Mesendoderm (in vitro differentiated cells): ENCODE results near the gene ZBTB18.
A peak's percentile ranks its signal among the peaks of the same experiment; 100 is the strongest.

Source experiments
- DNase-seq: peaks from one replicate; pipeline ENCODE4 v3.0.0; 2013
- H2AK5ac ChIP-seq: 2 replicates; pipeline ENCODE4 v1.6.1; 2013; ENCODE audit warnings: low read length, inconsistent platforms
- H2BK120ac ChIP-seq: 2 replicates; pipeline ENCODE4 v1.6.1; 2013; ENCODE audit warnings: low read depth, mild to moderate bottlenecking, low read length, moderate library complexity, mixed read lengths
- H2BK15ac ChIP-seq: replicated peaks from 2 replicates; pipeline ENCODE4 v1.6.1; 2013; ENCODE audit warnings: low read depth, mild to moderate bottlenecking, moderate library complexity
- H2BK5ac ChIP-seq: 2 replicates; pipeline ENCODE4 v1.6.1; 2013; ENCODE audit warnings: low read length, inconsistent platforms
- H3K18ac ChIP-seq: 2 replicates; pipeline ENCODE4 v1.6.1; 2013; ENCODE audit warnings: mild to moderate bottlenecking, low read length, mixed read lengths
- H3K23ac ChIP-seq: one replicate; pipeline ENCODE4 v1.6.1; 2013; ENCODE audit warnings: low read length
- H3K27ac ChIP-seq: 2 replicates; pipeline ENCODE4 v1.5.1; 2013; ENCODE audit warnings: low read depth, mild to moderate bottlenecking, inconsistent platforms, low read length, moderate library complexity
- H3K27me3 ChIP-seq: 2 replicates; pipeline ENCODE4 v1.6.1; 2013; ENCODE audit warnings: low read length, control low read depth, mild to moderate bottlenecking, inconsistent platforms; ENCODE audit not compliant: insufficient read depth, poor library complexity
- H3K36me3 ChIP-seq: 2 replicates; pipeline ENCODE4 v1.6.1; 2013; ENCODE audit warnings: low read length, inconsistent platforms; ENCODE audit not compliant: control insufficient read depth, insufficient read depth
- H3K4ac ChIP-seq: one replicate; pipeline ENCODE4 v1.6.1; 2013; ENCODE audit warnings: low read depth, mild to moderate bottlenecking, low read length, moderate library complexity
- H3K4me1 ChIP-seq: 2 replicates; pipeline ENCODE4 v1.6.1; 2013; ENCODE audit warnings: low read depth, low read length, inconsistent platforms; ENCODE audit not compliant: control insufficient read depth
- H3K4me2 ChIP-seq: 2 replicates; pipeline ENCODE4 v1.6.1; 2013; ENCODE audit warnings: low read length
- H3K4me3 ChIP-seq: 2 replicates; pipeline ENCODE4 v1.5.1; 2013; ENCODE audit warnings: mild to moderate bottlenecking, low read length
- H3K56ac ChIP-seq: one replicate; pipeline ENCODE4 v1.6.1; 2013; ENCODE audit warnings: low read length
- H3K79me1 ChIP-seq: 2 replicates; pipeline ENCODE4 v1.6.1; 2013; ENCODE audit warnings: low read length, inconsistent platforms
- H3K79me2 ChIP-seq: 2 replicates; pipeline ENCODE4 v1.6.1; 2013; ENCODE audit warnings: mild to moderate bottlenecking, low read length; ENCODE audit not compliant: control insufficient read depth, insufficient read depth
- H3K9ac ChIP-seq: 2 replicates; pipeline ENCODE4 v1.6.1; 2013; ENCODE audit warnings: low read length, inconsistent platforms
- H4K5ac ChIP-seq: one replicate; pipeline ENCODE4 v1.6.1; 2013; ENCODE audit warnings: low read length
- H4K8ac ChIP-seq: one replicate; pipeline ENCODE4 v1.6.1; 2013; ENCODE audit warnings: low read depth, mild to moderate bottlenecking, control low read depth, low read length, moderate library complexity
- WGBS: extraction: QIAGEN DNeasy Blood & Tissue Kit; methylation state at CpG from one replicate; pipeline ENCODE4 v1.1.7; 2013; ENCODE audit warnings: low lambda C conversion rate, missing lambda C conversion rate; ENCODE audit not compliant: insufficient coverage; ENCODE audit errors: extremely low coverage; 5-methylcytosine and 5-hydroxymethylcytosine counted together

The ZBTB18 gene

GRCh38 chr1:244049162-244050013 is 1.7 kb upstream of the ZBTB18 start:
- peaks cover 7% of the 10 kb centered on the region for H3K79me1 ChIP-seq
- H3K56ac ChIP-seq = peak overlapping the region; percentile 89
- no peak overlapping the region for H2AK5ac ChIP-seq
- H4K8ac ChIP-seq = peak overlapping the region; percentile 56
- WGBS = no CpG with 5 or more reads among the region's 76 CpGs
- H3K18ac ChIP-seq = peak overlapping the region; percentile 100
- H3K4ac ChIP-seq = peak overlapping the region; percentile 99
- no peaks in the 10 kb centered on the region for H3K27me3 ChIP-seq
- peak; percentile 52 for DNase-seq
- H3K27ac ChIP-seq = no peak overlapping the region
- H3K79me2 ChIP-seq = peaks cover 29% of the 10 kb centered on the region
- H3K23ac ChIP-seq = peak overlapping the region; percentile 1
- H4K5ac ChIP-seq = no peak overlapping the region
- peak overlapping the region; percentile 97 for H2BK120ac ChIP-seq
- peak overlapping the region; percentile 52 for H3K4me2 ChIP-seq
- H3K36me3 ChIP-seq = no peaks in the 10 kb centered on the region
- H2BK5ac ChIP-seq = no peak overlapping the region
- peak overlapping the region; percentile 85 for H2BK15ac ChIP-seq
- H3K9ac ChIP-seq = peak overlapping the region; percentile 66
- peaks cover 4% of the 10 kb centered on the region for H3K4me1 ChIP-seq
- H3K4me3 ChIP-seq = peak overlapping the region; percentile 80

- no peak overlapping the region for H2AK5ac ChIP-seq
- H3K79me2 ChIP-seq = peaks cover 31% of the 10 kb centered on the region
- H2BK15ac ChIP-seq = no peak overlapping the region
- peak overlapping the region; percentile 80 for H3K4me3 ChIP-seq
- WGBS = no CpG with 5 or more reads among the region's 21 CpGs
- peak overlapping the region; percentile 52 for H3K4me2 ChIP-seq
- no peak overlapping the region for H3K4ac ChIP-seq
- peaks cover 11% of the 10 kb centered on the region for H3K79me1 ChIP-seq
- H3K9ac ChIP-seq = peak overlapping the region; percentile 66
- no peak overlapping the region for H4K5ac ChIP-seq
- H3K36me3 ChIP-seq = peaks cover 5% of the 10 kb centered on the region
- no peak overlapping the region for H3K27ac ChIP-seq
- peak; percentile 36 for DNase-seq
- H3K23ac ChIP-seq = peak overlapping the region; percentile 1
- H3K27me3 ChIP-seq = no peaks in the 10 kb centered on the region
- no peak overlapping the region for H2BK5ac ChIP-seq
- H4K8ac ChIP-seq = no peak overlapping the region
- no peak overlapping the region for H2BK120ac ChIP-seq
- H3K4me1 ChIP-seq = peaks cover 4% of the 10 kb centered on the region
- H3K56ac ChIP-seq = peak overlapping the region; percentile 89
- H3K18ac ChIP-seq = peak overlapping the region; percentile 100
Measured at GRCh38 chr1:244050014-244050834, 859 bp upstream of the ZBTB18 start.

GRCh38 chr1:244052016-244052727 is 1.1 kb downstream of the ZBTB18 start:
- H4K8ac ChIP-seq = no peak overlapping the region
- no peak overlapping the region for H3K18ac ChIP-seq
- H3K79me1 ChIP-seq = peaks cover 14% of the 10 kb centered on the region
- H2BK120ac ChIP-seq = no peak overlapping the region
- no peak overlapping the region for H2BK5ac ChIP-seq
- H3K23ac ChIP-seq = no peak overlapping the region
- H3K56ac ChIP-seq = no peak overlapping the region
- peaks cover 4% of the 10 kb centered on the region for H3K4me1 ChIP-seq
- H2AK5ac ChIP-seq = no peak overlapping the region
- no peak overlapping the region for H4K5ac ChIP-seq
- H3K4ac ChIP-seq = no peak overlapping the region
- H3K4me2 ChIP-seq = no peak overlapping the region
- H3K9ac ChIP-seq = no peak overlapping the region
- DNase-seq = peak; percentile 77
- H3K79me2 ChIP-seq = peaks cover 31% of the 10 kb centered on the region
- no peak overlapping the region for H3K4me3 ChIP-seq
- no peak overlapping the region for H3K27ac ChIP-seq
- peaks cover 5% of the 10 kb centered on the region for H3K36me3 ChIP-seq
- H2BK15ac ChIP-seq = no peak overlapping the region
- no peaks in the 10 kb centered on the region for H3K27me3 ChIP-seq
- WGBS = no CpG with 5 or more reads among the region's 5 CpGs

GRCh38 chr1:244052728-244053312 is 1.7 kb downstream of the ZBTB18 start:
- peaks cover 5% of the 10 kb centered on the region for H3K36me3 ChIP-seq
- H3K9ac ChIP-seq = no peak overlapping the region
- H3K27me3 ChIP-seq = no peaks in the 10 kb centered on the region
- no CpG with 5 or more reads among the region's 6 CpGs for whole genome bisulfite sequencing
- H2AK5ac ChIP-seq = no peak overlapping the region
- peaks cover 31% of the 10 kb centered on the region for H3K79me2 ChIP-seq
- no peak overlapping the region for H3K4me3 ChIP-seq
- no peak overlapping the region for H3K56ac ChIP-seq
- H2BK120ac ChIP-seq = no peak overlapping the region
- no peak overlapping the region for H3K27ac ChIP-seq
- no peak overlapping the region for H2BK15ac ChIP-seq
- no peak overlapping the region for H3K4me2 ChIP-seq
- H3K4ac ChIP-seq = no peak overlapping the region
- H2BK5ac ChIP-seq = no peak overlapping the region
- H3K18ac ChIP-seq = no peak overlapping the region
- no peak overlapping the region for H3K23ac ChIP-seq
- H4K5ac ChIP-seq = no peak overlapping the region
- peaks cover 14% of the 10 kb centered on the region for H3K79me1 ChIP-seq
- DNase-seq = no peak
- peaks cover 4% of the 10 kb centered on the region for H3K4me1 ChIP-seq
- H4K8ac ChIP-seq = no peak overlapping the region

GRCh38 chr1:244053831-244054230 is 2.7 kb downstream of the ZBTB18 start:
- no peak overlapping the region for H2BK120ac ChIP-seq

More at GRCh38 chr1:244053831-244054230, 2.7 kb downstream of the ZBTB18 start:
- no peak overlapping the region for H3K9ac ChIP-seq
- no peak overlapping the region for H3K18ac ChIP-seq
- H2BK5ac ChIP-seq = no peak overlapping the region
- no peak overlapping the region for H3K56ac ChIP-seq
- no peak overlapping the region for H3K4me2 ChIP-seq
- H4K8ac ChIP-seq = no peak overlapping the region
- no peak for DNase-seq
- H4K5ac ChIP-seq = no peak overlapping the region
- H3K36me3 ChIP-seq = peaks cover 5% of the 10 kb centered on the region
- no peak overlapping the region for H3K4ac ChIP-seq
- H3K27ac ChIP-seq = no peak overlapping the region
- no CpG with 5 or more reads among the region's 11 CpGs for WGBS
- no peak overlapping the region for H3K23ac ChIP-seq
- peaks cover 31% of the 10 kb centered on the region for H3K79me2 ChIP-seq
- H2AK5ac ChIP-seq = no peak overlapping the region
- no peak overlapping the region for H2BK15ac ChIP-seq
- H3K79me1 ChIP-seq = peaks cover 14% of the 10 kb centered on the region
- H3K4me3 ChIP-seq = no peak overlapping the region
- H3K27me3 ChIP-seq = no peaks in the 10 kb centered on the region
- H3K4me1 ChIP-seq = peaks cover 4% of the 10 kb centered on the region
